ENCODE data around the gene IL7R.

- TF ChIP-seq POLR2A (IDR thresholded peaks at IDR 0.05; ENCODE audit: low read depth, low read length), result no peak
- no peak for TF ChIP-seq POLR2AphosphoS5 (IDR thresholded peaks at IDR 0.05; ENCODE audit: low read depth, low read length)
- no peak for TF ChIP-seq TAF1 (IDR thresholded peaks at IDR 0.05; ENCODE audit: low read depth, low read length)
- TF ChIP-seq POU2F2 (IDR thresholded peaks at IDR 0.05; ENCODE audit: low read depth, low read length), result no peak
- no peak for TF ChIP-seq SPI1 (IDR thresholded peaks at IDR 0.05; ENCODE audit: low read depth, low read length)
Observed at GRCh38 chr5:35894131-35894530, 37.4 kb downstream of the IL7R start.
